ENCODE results near the gene TEX13A.
"Not testable (repeated sequence)": the region's sequence is repeated elsewhere in the genome, so short reads cannot be mapped to it uniquely, and the experiment has no call there.

TEX13A gene

GRCh38 chrX:105220636-105221035 lies at the start of gene TEX13A:
TEX13A (minus strand) TSS chrX:105220694; CDS start chrX:105220397, 297 bp downstream.
- no peak for DNase-seq

- no peak for DNase-seq
Measured at GRCh38 chrX:105269386-105269785, 48.9 kb upstream of the TEX13A start.

- no peak for DNase-seq
Measured at GRCh38 chrX:105267167-105267566, 46.7 kb upstream of the TEX13A start.

GRCh38 chrX:105266456-105266855 lies 46.0 kb upstream of the TEX13A start:
- no peak for DNase-seq

GRCh38 chrX:105265093-105265492 lies 44.6 kb upstream of the TEX13A start:
- DNase-seq = no peak

GRCh38 chrX:105263801-105264200 lies 43.3 kb upstream of the TEX13A start:
- no peak for DNase-seq

GRCh38 chrX:105263171-105263570 lies 42.7 kb upstream of the TEX13A start:
- no peak for DNase-seq

- no peak for DNase-seq
Measured at GRCh38 chrX:105260291-105261043, 40.0 kb upstream of the TEX13A start.

GRCh38 chrX:105241056-105241455 lies 20.6 kb upstream of the TEX13A start:
- DNase-seq = no peak

- not testable (repeated sequence) for DNase-seq
Measured at GRCh38 chrX:105237407-105237806, 16.9 kb upstream of the TEX13A start.

- no peak for DNase-seq
Measured at GRCh38 chrX:105229146-105229545, 8.7 kb upstream of the TEX13A start.

GRCh38 chrX:105228602-105229001 lies 8.1 kb upstream of the TEX13A start:
- no peak for DNase-seq

GRCh38 chrX:105226499-105226898 lies 6.0 kb upstream of the TEX13A start:
- DNase-seq = no peak

GRCh38 chrX:105221374-105221773 lies 880 bp upstream of the TEX13A start:
- no peak for DNase-seq

GRCh38 chrX:105219454-105220401 lies 766 bp downstream of the TEX13A start:
- DNase-seq = no peak

- no peak for DNase-seq
Measured at GRCh38 chrX:105211066-105211575, 9.4 kb downstream of the TEX13A start.

- DNase-seq = no peak
Measured at GRCh38 chrX:105210258-105210657, 10.2 kb downstream of the TEX13A start.

- no peak for DNase-seq
Measured at GRCh38 chrX:105209406-105209805, 11.1 kb downstream of the TEX13A start.

GRCh38 chrX:105191878-105192277 lies 28.6 kb downstream of the TEX13A start:
- no peak for DNase-seq

- no peak for DNase-seq
Measured at GRCh38 chrX:105190252-105190853, 30.1 kb downstream of the TEX13A start.

- no peak for DNase-seq
Measured at GRCh38 chrX:105189093-105189492, 31.4 kb downstream of the TEX13A start.

GRCh38 chrX:105179644-105180043 lies 40.9 kb downstream of the TEX13A start:
- DNase-seq = no peak

- no peak for DNase-seq
Measured at GRCh38 chrX:105173071-105173470, 47.4 kb downstream of the TEX13A start.
